Fibroblast of gingiva (primary cell): ENCODE data around the gene ADAM23.

Experiments
- DNase-seq: peaks from one replicate; pipeline ENCODE4 v3.0.0-alpha.2; 2011; ENCODE audit warnings: low read depth

Gene ADAM23

GRCh38 chr2:206442474-206442832 is 879 bp upstream of the ADAM23 start:
- DNase-seq: no peak

GRCh38 chr2:206443735-206444527 is 599 bp downstream of the ADAM23 start:
- no peak for DNase-seq

- DNase-seq: no peak
Measured at GRCh38 chr2:206445948-206446347, 2.6 kb downstream of the ADAM23 start.

GRCh38 chr2:206452242-206452641 is 8.9 kb downstream of the ADAM23 start:
- DNase-seq: no peak

GRCh38 chr2:206452750-206453149 is 9.4 kb downstream of the ADAM23 start:
- DNase-seq: no peak

- DNase-seq: no peak
Measured at GRCh38 chr2:206456078-206456754, 12.9 kb downstream of the ADAM23 start.

- DNase-seq: no peak
Measured at GRCh38 chr2:206457188-206457634, 13.9 kb downstream of the ADAM23 start.

GRCh38 chr2:206462240-206462854 is 19.0 kb downstream of the ADAM23 start:
- DNase-seq: no peak

- DNase-seq: no peak
Measured at GRCh38 chr2:206463685-206464084, 20.4 kb downstream of the ADAM23 start.

GRCh38 chr2:206464597-206464996 is 21.3 kb downstream of the ADAM23 start:
- DNase-seq: no peak

- no peak for DNase-seq
Measured at GRCh38 chr2:206471524-206472062, 28.3 kb downstream of the ADAM23 start.

GRCh38 chr2:206472094-206472493 is 28.8 kb downstream of the ADAM23 start:
- no peak for DNase-seq

GRCh38 chr2:206474099-206474498 is 30.8 kb downstream of the ADAM23 start:
- DNase-seq: no peak

GRCh38 chr2:206477296-206477695 is 34.0 kb downstream of the ADAM23 start:
- peak; percentile 35 for DNase-seq

- DNase-seq: no peak
Measured at GRCh38 chr2:206478340-206478739, 35.0 kb downstream of the ADAM23 start.

GRCh38 chr2:206480161-206480560 is 36.8 kb downstream of the ADAM23 start:
- no peak for DNase-seq

- no peak for DNase-seq
Measured at GRCh38 chr2:206480620-206481019, 37.3 kb downstream of the ADAM23 start.

GRCh38 chr2:206481056-206481455 is 37.7 kb downstream of the ADAM23 start:
- no peak for DNase-seq

GRCh38 chr2:206482123-206482522 is 38.8 kb downstream of the ADAM23 start:
- no peak for DNase-seq

- DNase-seq: no peak
Measured at GRCh38 chr2:206482633-206483032, 39.3 kb downstream of the ADAM23 start.

GRCh38 chr2:206488053-206488452 is 44.7 kb downstream of the ADAM23 start:
- no peak for DNase-seq

- no peak for DNase-seq
Measured at GRCh38 chr2:206488623-206489022, 45.3 kb downstream of the ADAM23 start.

GRCh38 chr2:206494061-206494460 is 50.7 kb downstream of the ADAM23 start:
- no peak for DNase-seq
